GM21367 (cell line): ENCODE measurements around the gene NTM.

Experiments used
- ATAC-seq: cut with Tn5 transposase; IDR thresholded peaks from one replicate; pipeline ENCODE4 v1.9.1; 2021; ENCODE audit not compliant: unreplicated experiment

NTM gene

GRCh38 chr11:131850507-131850906 is 480.1 kb downstream of the NTM start:
- ATAC-seq, result no peak

- no peak for ATAC-seq
Measured at GRCh38 chr11:131851964-131852755, 481.7 kb downstream of the NTM start.

GRCh38 chr11:131852757-131853156 is 482.3 kb downstream of the NTM start:
- ATAC-seq, result no peak

GRCh38 chr11:131854391-131854790 is 484.0 kb downstream of the NTM start:
- ATAC-seq, result no peak

GRCh38 chr11:131855320-131855719 is 484.9 kb downstream of the NTM start:
- no peak for ATAC-seq

GRCh38 chr11:131857246-131857645 is 486.8 kb downstream of the NTM start:
- ATAC-seq, result no peak

- no peak for ATAC-seq
Measured at GRCh38 chr11:131858505-131858904, 488.1 kb downstream of the NTM start.

GRCh38 chr11:131859538-131860210 is 489.3 kb downstream of the NTM start:
- ATAC-seq, result no peak

GRCh38 chr11:131864228-131864627 is 493.8 kb downstream of the NTM start:
- ATAC-seq, result no peak

- no peak for ATAC-seq
Measured at GRCh38 chr11:131865860-131866259, 495.4 kb downstream of the NTM start.

GRCh38 chr11:131866535-131867400 is 496.4 kb downstream of the NTM start:
- ATAC-seq, result no peak

- peak; percentile 71 for ATAC-seq
Measured at GRCh38 chr11:131867457-131868257, 497.2 kb downstream of the NTM start.

GRCh38 chr11:131868629-131869507 is 498.5 kb downstream of the NTM start:
- ATAC-seq, result no peak

- ATAC-seq, result no peak
Measured at GRCh38 chr11:131870305-131870704, 499.9 kb downstream of the NTM start.

GRCh38 chr11:131871006-131871405 is 500.6 kb downstream of the NTM start:
- ATAC-seq, result no peak

GRCh38 chr11:131874070-131874469 is 503.7 kb downstream of the NTM start:
- no peak for ATAC-seq

- ATAC-seq, result no peak
Measured at GRCh38 chr11:131875611-131876010, 505.2 kb downstream of the NTM start.

- ATAC-seq, result no peak
Measured at GRCh38 chr11:131877246-131877942, 507.0 kb downstream of the NTM start.

- ATAC-seq, result no peak
Measured at GRCh38 chr11:131880316-131880715, 509.9 kb downstream of the NTM start.
